Pulmonary artery endothelial cell (primary cell): Measurements from ENCODE around the gene VHLL. TPM values are rescaled to one million over a fixed set of nuclear protein-coding genes. Genes with fewer than 3 reads are reported as not detected.

Source experiments
- DNase-seq: peaks from one replicate; pipeline ENCODE4 v3.0.0-alpha.2; 2011; ENCODE audit warnings: low read depth, low spot score
- total RNA-seq: library from RNA; depleted of rRNA; stranded (reverse); fragments of >200 nt; gene quantifications from 2 replicates; pipeline ENCODE4 v1.2.3, GENCODE V29; 2014

VHLL gene
- total RNA-seq, 1 donor from 2014 or later, result 0.13 TPM

GRCh38 chr1:156257711-156258110, 41.4 kb downstream of the VHLL start:
- DNase-seq, result no peak

- DNase-seq, result no peak
These were observed 45.5 kb downstream of the VHLL start for GRCh38 chr1:156253634-156254033.

DNA sequence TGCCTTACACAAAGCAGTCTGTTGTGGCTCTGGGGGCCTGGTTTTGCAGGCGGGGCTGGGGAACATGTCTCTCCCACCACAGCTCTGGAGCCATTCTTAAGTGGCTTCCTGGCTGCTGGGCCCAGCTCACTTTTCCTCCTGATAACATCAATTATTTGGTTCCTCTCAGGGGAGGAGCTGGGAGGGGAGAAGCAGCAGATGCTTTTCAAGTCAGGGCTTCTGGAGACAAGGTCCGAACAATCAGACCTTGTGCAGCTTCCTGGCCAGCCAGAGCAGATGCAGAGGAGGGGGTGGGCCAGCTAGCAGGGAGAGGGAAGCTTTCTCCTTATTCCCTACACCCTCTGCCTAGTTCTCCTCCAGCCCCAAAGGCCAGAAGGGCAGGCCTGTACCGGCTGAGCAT, 47.6 kb downstream of the VHLL start:
- no peak for DNase-seq

DNA sequence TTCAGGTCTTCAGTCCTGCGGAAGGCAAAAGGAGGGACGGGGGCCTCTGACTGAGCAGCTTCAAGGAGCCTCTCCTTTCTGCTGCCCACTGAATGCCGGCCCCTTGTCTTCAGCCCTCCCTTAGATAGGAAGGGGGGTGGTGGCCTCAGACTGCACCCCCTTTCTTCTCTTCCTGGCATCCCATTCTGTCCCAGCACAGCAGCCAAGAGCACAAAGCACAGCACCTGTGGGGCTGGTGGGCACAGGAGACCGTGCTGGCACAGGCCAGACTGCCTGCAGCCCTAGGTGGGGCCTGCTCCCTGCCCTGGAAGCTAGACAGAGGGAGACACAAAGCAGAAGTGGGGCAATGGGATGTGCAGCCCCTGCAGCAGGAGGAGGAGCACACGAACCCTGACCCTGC, 49.5 kb downstream of the VHLL start:
- no peak for DNase-seq

Other genes starting within 250 kb of the VHLL start
- gene UBQLN4, start 245.5 kb downstream of the VHLL start, total RNA-seq, result 16.2 and 20.6 TPM in 2 replicates
- 72.6 and 92.1 TPM in 2 replicates for gene LAMTOR2, start 244.5 kb downstream of the VHLL start, total RNA-seq
- not detected in 2 replicates for gene RAB25, start 238.1 kb downstream of the VHLL start, total RNA-seq
- gene MEX3A, start 216.8 kb downstream of the VHLL start, total RNA-seq, result 5.0 and 6.5 TPM in 2 replicates
- gene LMNA, start 184.6 kb downstream of the VHLL start, total RNA-seq, result 942 and 1,011 TPM in 2 replicates
- gene SEMA4A, start 145.7 kb downstream of the VHLL start, total RNA-seq, result 0.42 and 0.59 TPM in 2 replicates
- 12.8 and 15.0 TPM in 2 replicates for gene SLC25A44, start 105.2 kb downstream of the VHLL start, total RNA-seq
- gene PMF1, start 86.3 kb downstream of the VHLL start, total RNA-seq, result 48.9 and 54.3 TPM in 2 replicates
- 0.13 and 0.32 TPM in 2 replicates for gene BGLAP, start 57.1 kb downstream of the VHLL start, total RNA-seq
- gene PAQR6, start 51.3 kb downstream of the VHLL start, total RNA-seq, result 0.07 TPM in 2 replicates
- 47.6 and 95.3 TPM in 2 replicates for gene SMG5, start 16.5 kb downstream of the VHLL start, total RNA-seq
- 0.86 and 1.9 TPM in 2 replicates for gene TMEM79, start 15.0 kb downstream of the VHLL start, total RNA-seq
- 38.7 and 55.6 TPM in 2 replicates for gene GLMP, start 3.6 kb downstream of the VHLL start, total RNA-seq
- 627 and 951 TPM in 2 replicates for gene CCT3, start 39.0 kb upstream of the VHLL start, total RNA-seq
- not detected in 2 replicates for gene TSACC, start 39.2 kb upstream of the VHLL start, total RNA-seq
- gene RHBG, start 69.9 kb upstream of the VHLL start, total RNA-seq, result not detected in 2 replicates
- 3.8 and 4.7 TPM in 2 replicates for gene MEF2D, start 201.5 kb upstream of the VHLL start, total RNA-seq